ENCODE measurements around the gene MLST8.
"Not testable (repeated sequence)": the region's sequence is repeated elsewhere in the genome, so short reads cannot be mapped to it uniquely, and the experiment has no call there.

MLST8 gene

DNA sequence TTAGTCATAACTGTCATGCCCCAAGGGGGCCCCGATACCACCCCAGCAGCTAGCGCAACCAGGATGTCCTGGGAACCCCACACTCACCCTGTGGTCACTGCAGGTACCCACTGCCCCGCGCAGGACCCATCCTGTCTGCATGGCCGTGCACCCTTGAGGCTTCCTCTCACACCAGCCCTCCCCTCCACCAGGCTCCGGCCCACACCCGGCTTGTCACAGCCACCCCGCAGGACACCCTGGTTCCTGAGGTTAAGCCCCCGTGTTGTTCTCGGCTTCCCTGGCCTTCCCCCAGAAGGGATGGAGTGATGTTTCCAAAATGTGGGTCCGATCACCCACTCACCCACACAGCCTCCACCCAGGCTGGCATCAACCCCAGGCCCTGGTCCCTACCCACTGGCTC is 38.5 kb downstream of the MLST8 start:
- no peak for DNase-seq (ENCODE audit: low spot score)

DNA sequence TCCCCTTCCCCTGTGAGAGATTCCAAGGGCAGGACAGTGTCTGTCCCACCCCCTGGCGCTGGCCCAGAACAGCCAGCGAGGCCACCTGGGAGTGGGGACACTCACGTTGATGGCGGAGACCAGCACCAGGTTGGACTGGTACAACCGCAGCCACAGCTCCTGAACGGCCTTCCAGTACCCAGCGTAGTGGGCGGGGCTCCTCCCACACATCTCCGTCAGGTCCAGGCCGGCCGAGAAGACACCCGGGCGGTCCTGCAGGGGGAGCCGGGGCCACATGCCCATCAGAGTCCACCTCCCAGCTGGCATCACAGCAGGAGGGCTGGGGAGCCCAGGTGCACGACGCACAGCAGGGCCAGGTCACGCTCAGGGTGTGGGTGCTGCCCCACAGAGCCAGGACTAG is 39.0 kb downstream of the MLST8 start:
- DNase-seq (ENCODE audit: low spot score) = no peak

GRCh38 chr16:2244926-2245795 is 39.9 kb downstream of the MLST8 start:
- no peak for DNase-seq (ENCODE audit: low spot score)

- no peak for DNase-seq (ENCODE audit: low spot score)
Observed at GRCh38 chr16:2246301-2246885, 41.1 kb downstream of the MLST8 start.

DNA sequence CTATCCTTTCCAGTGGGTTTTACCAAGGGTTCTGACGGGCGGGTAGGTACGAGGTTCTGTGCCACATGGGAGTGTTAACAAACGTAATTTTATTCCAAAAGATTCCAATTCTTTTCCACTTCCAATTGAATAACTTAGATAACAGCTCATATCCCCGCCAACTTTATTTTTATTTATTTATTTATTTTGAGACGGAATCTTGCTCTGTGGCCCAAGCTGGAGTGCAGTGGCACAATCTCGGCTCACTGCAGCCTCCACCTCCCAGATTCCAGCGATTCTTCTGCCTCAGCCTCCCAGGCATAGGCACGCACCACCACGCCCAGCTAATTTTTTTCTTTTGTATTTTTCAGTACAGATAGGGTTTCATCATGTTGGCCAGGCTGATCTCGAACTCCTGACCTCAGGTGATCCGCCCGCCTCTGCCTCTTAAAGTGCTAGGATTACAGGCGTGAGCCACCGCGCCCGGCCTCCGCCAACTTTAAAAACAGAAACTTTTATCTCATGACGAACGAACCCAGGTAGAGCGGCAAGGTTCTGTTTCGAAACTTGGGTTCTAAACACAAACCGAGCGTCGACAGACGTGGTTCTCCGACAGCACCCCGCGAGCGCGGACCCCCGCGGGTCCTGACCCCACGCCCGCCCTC is 45.5 kb downstream of the MLST8 start:
- DNase-seq (ENCODE audit: low spot score) = no peak

GRCh38 chr16:2251296-2252111 is 46.2 kb downstream of the MLST8 start, which contains the start of gene ECI1:
ECI1 (minus strand) TSS chr16:2251587; CDS start chr16:2251566, 21 bp downstream.
- peak; percentile 93 for DNase-seq (ENCODE audit: low spot score)

DNA sequence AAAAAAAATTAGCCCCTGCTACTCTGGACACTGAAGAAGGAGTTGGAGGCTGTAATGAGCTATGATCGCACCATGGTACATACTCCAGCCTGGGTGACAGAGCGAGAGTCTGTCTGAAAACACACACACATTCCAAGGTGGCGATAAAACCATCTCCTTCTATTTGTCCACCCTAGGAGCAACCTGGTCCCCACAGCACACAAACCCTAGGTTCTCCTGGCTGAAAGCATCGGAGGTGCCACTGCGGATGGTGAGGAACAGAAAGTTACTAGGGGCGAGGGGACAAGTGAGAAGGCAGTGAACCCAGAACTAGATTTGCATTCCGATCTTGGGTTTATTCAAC is 47.5 kb downstream of the MLST8 start:
- no peak for DNase-seq (ENCODE audit: low spot score)

GRCh38 chr16:2253293-2253692 is 48.0 kb downstream of the MLST8 start:
- no peak for DNase-seq (ENCODE audit: low spot score)

DNA sequence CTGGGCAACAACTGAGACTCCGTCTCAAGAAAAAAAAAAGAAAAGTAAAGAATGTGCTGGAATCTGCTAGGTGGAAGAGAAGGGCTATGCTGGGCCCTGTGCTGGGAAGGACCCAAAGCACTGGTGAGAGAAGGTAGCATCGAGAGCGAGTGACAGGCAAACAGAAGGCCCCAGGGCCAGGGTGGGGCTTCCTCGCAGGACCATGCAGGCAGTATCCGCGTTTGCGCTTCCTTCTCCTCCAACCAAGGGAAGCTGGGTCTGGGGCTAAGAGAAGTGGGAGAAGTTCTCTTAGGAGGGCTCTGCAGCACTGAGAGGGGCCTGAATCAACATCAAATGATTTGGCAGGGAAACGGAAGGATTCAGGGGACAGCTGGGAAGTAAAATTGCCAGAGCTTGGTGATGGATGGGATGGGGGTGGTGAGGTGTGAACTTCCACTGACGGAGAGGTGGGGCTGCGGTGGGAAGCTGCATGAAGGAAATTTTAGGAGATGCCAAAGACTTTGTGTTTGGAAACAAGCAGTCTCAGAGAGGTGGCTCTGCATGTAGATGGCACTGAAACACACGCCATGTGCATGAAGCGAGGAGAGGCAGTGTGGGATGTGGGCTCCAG is 51.4 kb downstream of the MLST8 start:
- DNase-seq (ENCODE audit: low spot score) = no peak

GRCh38 chr16:2257726-2258125 is 52.5 kb downstream of the MLST8 start:
- DNase-seq (ENCODE audit: low spot score) = no peak

GRCh38 chr16:2258530-2258929 is 53.3 kb downstream of the MLST8 start:
- not testable (repeated sequence) for DNase-seq (ENCODE audit: low spot score)

All from SK-N-DZ (cell line).